Mucosa of gallbladder (tissue), 1 donor: ENCODE results near the gene TPM3. TPM values are rescaled to one million over a fixed set of nuclear protein-coding genes. Genes with fewer than 3 reads are reported as not detected.

ENCODE experiments used
- total RNA-seq: library from RNA; stranded (reverse); gene quantifications from one replicate; pipeline ENCODE4 v1.2.1, GENCODE V29; 2021
- donor health status: DM: no; HTN: no; CAD: no.

The TPM3 gene
- total RNA-seq, 1 donor from 2014 or later: 283 TPM

Other genes with a start within 250 kb of the TPM3 start
- gene DENND4B, start 245.4 kb downstream of the TPM3 start, total RNA-seq: 65.2 TPM
- gene CRTC2, start 233.5 kb downstream of the TPM3 start, total RNA-seq: 60.6 TPM
- 119 TPM for gene SLC39A1, start 228.6 kb downstream of the TPM3 start, total RNA-seq
- gene CREB3L4, start 224.2 kb downstream of the TPM3 start, total RNA-seq: 18.5 TPM
- gene JTB, start 214.4 kb downstream of the TPM3 start, total RNA-seq: 144 TPM
- gene RAB13, start 205.8 kb downstream of the TPM3 start, total RNA-seq: 112 TPM
- 1,416 TPM for gene RPS27, start 201.3 kb downstream of the TPM3 start, total RNA-seq
- gene NUP210L, start 37.0 kb downstream of the TPM3 start, total RNA-seq: 0.06 TPM
- gene CFAP141, start 14.2 kb upstream of the TPM3 start, total RNA-seq: not detected
- 118 TPM for gene UBAP2L, start 28.9 kb upstream of the TPM3 start, total RNA-seq
- 63.1 TPM for gene HAX1, start 80.5 kb upstream of the TPM3 start, total RNA-seq
- 0.32 TPM for gene AQP10, start 129.0 kb upstream of the TPM3 start, total RNA-seq
- 32.9 TPM for gene ATP8B2, start 133.4 kb upstream of the TPM3 start, total RNA-seq
- 31.2 TPM for gene IL6R, start 213.2 kb upstream of the TPM3 start, total RNA-seq